Right hindlimb (tissue), 1 donor: ENCODE measurements around the gene CDKN1B.

ENCODE experiments used
- DNase-seq: peaks from one replicate; pipeline ENCODE4 v3.0.0-alpha.2; 2018

CDKN1B gene

GRCh38 chr12:12716793-12717585 lies at the start of gene CDKN1B:
Gene CDKN1B (plus strand): TSS chr12:12717368. CDS start chr12:12717840, 472 bp downstream.
- peak; percentile 93 for DNase-seq

GRCh38 chr12:12668005-12668404 lies 49.2 kb upstream of the CDKN1B start:
- no peak for DNase-seq

DNA sequence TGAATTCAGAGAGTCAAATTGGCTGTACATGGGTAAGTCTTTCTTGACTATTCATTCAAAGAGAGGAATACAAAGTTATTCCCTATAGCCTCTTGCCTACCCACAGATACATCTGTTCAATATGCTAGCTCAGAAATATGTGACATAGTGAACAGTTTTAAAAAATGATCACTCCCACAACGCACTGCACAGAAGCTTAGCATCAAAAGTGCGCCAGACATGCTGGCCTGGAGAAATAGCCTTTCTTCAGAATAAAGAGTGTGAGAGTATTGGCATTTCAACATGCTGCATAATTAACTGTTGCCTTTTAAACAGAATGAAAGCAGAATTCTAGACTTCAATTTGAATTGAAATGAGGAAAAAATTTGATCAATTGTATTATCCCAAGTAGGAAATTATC lies 48.1 kb upstream of the CDKN1B start:
- DNase-seq = no peak

GRCh38 chr12:12671850-12672660 lies 45.1 kb upstream of the CDKN1B start:
- no peak for DNase-seq

- DNase-seq = no peak
Measured at GRCh38 chr12:12673296-12673695, 43.9 kb upstream of the CDKN1B start.

GRCh38 chr12:12676605-12677004 lies 40.6 kb upstream of the CDKN1B start:
- DNase-seq = no peak

GRCh38 chr12:12681061-12681765 lies 36.0 kb upstream of the CDKN1B start:
- no peak for DNase-seq

DNA sequence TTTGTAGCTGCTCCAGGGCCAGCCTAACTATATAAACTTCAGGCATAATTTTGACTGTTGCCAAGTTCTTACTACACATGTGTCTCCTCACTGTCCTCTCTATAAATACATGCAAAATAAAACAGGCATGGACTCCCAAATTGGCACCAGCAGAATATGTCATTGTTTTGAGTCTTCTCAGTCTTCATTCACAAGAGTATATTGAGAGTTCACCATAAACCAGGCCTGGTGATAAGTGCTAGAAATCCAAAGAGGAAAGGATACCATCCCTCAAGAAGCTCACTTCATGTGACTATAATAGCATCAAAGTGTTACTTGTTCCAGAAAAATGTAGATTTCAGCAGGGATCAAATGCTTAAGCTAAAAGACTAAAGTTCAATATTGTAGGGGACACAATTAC lies 34.9 kb upstream of the CDKN1B start:
- DNase-seq = no peak

GRCh38 chr12:12683136-12683697 lies 34.0 kb upstream of the CDKN1B start:
- DNase-seq = no peak

DNA sequence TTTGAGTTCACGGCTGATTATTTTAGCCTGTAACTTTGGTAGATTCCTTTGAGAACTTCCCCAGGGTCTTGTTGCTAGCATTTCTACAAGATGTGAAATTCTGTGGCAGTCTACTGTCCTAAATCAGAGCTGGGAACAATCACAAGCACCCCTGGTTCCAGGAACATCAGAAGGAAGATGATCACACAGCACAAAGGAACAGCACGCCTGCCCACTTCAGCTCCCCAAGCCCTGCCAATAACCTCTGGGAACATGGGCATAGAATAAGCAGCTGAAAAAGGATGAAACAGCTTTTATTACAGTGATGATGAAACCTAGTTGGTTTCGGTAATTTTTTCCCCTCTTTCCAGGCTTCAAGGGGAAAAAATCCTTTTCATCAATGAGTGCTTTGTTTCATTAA lies 33.4 kb upstream of the CDKN1B start:
- DNase-seq = no peak

DNA sequence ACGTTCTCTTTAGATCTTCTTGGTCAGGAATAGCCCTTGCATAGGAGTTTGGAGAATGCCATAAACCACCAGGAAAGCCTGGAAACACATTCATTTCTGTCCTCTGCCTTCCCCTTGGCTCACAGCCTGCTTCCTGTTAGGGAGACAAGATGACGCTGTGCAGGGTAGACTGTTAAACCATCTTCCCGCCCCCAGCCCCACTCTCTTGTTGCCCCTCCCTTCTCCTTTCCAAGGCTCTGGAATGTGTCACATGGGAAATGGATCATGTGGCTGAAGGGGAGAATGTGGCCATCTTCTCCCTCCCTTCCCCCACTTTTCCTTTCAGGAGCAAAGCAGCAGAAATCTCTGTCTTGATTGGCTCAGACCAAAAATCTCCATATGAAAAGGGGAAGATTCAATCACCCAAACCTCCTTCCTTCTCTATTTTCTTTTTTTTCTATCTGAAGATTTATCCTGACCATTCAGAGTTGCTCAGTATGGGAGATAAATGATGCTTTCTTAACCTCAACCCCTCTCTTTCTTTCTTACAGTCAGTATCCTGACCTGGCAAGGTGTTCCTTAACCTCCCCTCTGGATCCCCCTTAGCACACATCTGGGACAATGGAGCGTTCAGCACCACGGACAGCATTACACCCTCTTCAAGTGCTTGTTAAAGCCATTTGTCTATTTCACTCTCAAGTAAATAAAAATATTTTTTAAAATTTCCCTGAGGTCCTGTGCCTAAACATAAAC lies 32.6 kb upstream of the CDKN1B start:
- peak; percentile 54 for DNase-seq

- DNase-seq = no peak
Measured at GRCh38 chr12:12685305-12685704, 31.9 kb upstream of the CDKN1B start.

DNA sequence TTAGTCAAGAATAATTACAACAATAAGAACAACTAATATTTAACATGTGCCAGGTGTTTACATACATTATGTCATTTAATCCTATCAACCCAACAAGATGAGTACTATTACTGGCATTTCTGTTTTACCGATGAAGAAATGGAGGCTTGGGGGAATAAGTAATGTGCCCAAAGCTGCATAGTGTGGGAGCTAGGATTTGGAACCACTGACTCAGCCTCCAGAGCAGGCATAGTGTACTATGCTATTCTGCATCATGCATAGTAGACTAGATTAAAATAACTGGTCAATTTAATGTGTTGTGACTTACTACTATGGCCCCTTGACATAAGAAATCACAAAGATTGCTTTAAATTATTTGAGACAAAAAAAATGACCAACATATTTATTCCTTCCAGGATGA lies 30.7 kb upstream of the CDKN1B start:
- no peak for DNase-seq

GRCh38 chr12:12686925-12687324 lies 30.2 kb upstream of the CDKN1B start:
- no peak for DNase-seq

DNA sequence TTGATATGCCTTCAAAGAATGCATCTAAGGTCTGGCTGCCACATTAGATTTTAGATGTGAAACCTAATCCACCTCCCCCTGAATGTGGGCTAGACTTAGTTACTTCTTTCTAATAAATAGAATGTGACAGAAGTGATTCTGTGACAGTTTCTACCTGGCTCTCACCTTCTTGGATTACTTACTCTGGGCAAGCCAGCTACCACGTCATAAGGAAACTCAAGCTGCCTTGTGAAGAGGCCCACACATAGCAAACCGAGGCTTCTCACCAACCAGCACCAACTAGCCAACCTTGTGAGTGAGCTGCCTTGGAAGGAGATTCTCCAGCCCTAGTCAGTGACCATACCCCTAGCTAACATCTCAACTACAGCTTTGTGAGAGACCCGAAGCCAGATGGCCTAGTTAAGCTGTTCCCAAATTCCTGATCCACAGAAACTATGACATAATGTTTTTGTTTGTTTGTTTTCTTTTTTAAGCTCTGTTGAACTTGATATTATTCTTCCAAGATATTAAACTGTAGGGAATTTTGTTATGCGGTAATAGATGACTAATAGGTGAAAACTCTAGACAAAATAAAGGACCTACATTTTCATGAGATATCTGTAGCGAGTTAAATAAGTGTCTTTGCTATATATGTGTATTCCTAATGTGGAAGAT lies 27.4 kb upstream of the CDKN1B start:
- no peak for DNase-seq

GRCh38 chr12:12691549-12691948 lies 25.6 kb upstream of the CDKN1B start:
- DNase-seq = no peak

DNA sequence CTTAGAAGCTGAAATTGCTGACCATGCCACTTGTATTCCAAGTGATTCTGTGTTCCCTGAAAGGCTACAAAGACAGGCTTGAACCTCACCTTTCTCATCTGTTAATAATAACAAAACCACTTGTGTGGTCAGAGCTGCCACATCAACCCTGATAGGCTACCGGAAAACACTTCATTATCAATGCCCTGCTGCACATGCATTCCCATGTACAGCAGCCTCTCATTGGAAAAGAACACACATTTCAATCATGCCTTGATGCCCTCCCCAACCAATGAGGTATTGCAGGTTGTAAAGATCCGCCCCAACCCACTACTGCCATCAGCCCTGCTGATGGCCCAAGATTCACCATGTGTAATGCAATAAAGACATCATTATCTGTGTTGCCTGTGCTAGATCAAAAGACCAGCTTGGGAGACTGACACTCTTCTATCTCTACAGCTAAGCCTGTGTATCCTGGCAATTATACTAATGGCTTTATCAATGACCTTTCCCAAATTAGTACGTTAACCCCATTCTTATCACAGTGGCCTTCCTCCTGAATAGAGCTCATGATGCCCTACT lies 24.0 kb upstream of the CDKN1B start:
- no peak for DNase-seq

DNA sequence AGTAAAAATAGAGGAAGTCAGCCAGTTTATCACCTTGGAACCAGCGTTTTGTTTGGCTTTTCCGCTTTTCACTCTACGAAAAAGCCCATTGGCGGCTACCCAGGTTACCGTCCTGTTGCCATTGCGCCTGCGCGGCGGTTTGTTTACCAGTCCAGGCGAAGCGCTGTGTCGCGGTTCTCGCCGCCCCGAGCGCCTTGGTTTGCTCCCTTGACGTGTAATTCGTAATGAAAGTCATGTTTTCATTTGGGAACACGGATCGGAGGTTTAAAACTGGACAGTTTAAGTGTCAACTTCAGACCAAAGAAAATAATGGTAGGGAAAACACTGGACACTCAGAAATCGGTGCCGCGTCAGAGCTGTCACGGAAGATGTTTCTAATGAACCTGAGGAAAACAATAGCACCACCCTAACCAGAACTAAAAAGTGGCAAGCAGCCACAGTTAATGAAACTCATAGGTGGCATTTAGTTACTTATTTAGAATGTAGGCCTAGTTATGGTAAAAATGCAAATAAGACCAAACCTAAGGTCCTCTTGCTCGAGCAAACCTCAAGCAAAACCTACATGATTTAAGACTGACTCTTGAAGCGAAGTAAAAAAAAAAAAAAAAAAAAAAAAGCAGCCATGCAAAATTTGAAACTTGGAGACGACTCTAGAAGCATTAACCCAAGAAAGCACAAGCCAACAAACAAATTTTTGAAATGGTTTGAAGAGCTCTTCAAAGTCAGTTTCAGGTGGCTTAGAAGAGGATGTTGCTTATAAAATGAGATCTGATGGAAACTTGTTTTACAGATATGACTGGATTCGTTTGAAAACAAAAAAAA lies 20.4 kb upstream of the CDKN1B start:
- peak; percentile 91 for DNase-seq

DNA sequence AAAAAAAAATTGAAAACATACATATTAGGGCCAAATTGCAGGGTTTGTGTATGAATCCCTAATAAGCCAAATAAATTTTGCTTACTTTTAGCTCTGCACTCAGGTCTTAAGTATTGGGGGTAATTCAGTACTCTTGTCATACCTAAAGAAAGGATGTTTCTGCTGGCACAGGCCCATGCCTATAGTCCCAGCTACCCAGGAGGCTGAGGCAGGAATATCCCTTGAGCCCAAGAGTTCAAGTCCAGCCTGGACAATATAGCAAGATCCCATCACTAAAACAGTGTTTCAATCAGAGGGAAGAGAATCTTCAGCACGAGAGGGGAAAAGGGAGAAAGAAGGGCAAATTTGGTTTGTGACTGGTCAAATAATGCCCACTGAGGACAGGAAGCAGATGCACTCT lies 17.8 kb upstream of the CDKN1B start:
- DNase-seq = no peak

DNA sequence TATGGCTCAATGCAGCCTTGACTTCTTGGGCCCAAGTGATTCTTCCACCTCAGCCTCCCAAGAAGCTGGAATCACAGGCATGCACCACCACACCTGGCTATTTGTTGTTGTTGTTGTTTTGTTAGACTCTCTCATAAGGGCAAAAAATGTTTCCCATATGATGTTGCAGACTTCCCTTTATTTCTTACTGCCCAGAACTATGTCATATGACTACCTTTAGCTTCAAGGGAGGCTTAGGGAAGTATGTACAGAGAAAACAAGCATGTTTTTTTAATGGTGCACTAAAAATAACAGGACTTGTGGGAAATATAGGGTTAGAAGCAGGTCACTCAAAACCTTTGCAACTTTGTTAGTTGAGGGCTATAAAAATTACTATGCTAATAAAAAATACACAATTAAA lies 16.9 kb upstream of the CDKN1B start:
- DNase-seq = no peak

GRCh38 chr12:12701457-12701856 lies 15.7 kb upstream of the CDKN1B start:
- DNase-seq = no peak
